ENCODE measurements around the gene YIPF4.

- TF ChIP-seq CTCF (IDR thresholded peaks at IDR 0.05) (no peak), POLR2A (IDR thresholded peaks at IDR 0.05) (no peak)
Observed at GRCh38 chr2:32231959-32232358, 45.7 kb upstream of the YIPF4 start.

Measured in adrenal gland (tissue), 5 donors.